GM19328 (cell line): ENCODE measurements around the gene SPTA1.

ENCODE experiments used
- ATAC-seq: cut with Tn5 transposase; IDR thresholded peaks from one replicate; pipeline ENCODE4 v1.9.1; 2021; ENCODE audit warnings: mild to moderate bottlenecking, moderate library complexity; ENCODE audit not compliant: unreplicated experiment

Gene SPTA1

GRCh38 chr1:158577561-158577960, 109.0 kb downstream of the SPTA1 start:
- no peak for ATAC-seq

GRCh38 chr1:158572226-158572625, 114.3 kb downstream of the SPTA1 start:
- ATAC-seq: no peak

- ATAC-seq: no peak
These were observed 116.0 kb downstream of the SPTA1 start, which contains the start of gene OR6P1 for GRCh38 chr1:158570480-158570879. Gene OR6P1 (minus strand): TSS chr1:158570580. CDS start chr1:158563604, 6,976 bp downstream.

GRCh38 chr1:158564608-158565007, 121.9 kb downstream of the SPTA1 start:
- ATAC-seq: no peak

GRCh38 chr1:158563853-158564252, 122.7 kb downstream of the SPTA1 start:
- no peak for ATAC-seq
